B cell (primary cell): Measurements from ENCODE around the gene SIX5. TPM values are rescaled to one million over a fixed set of nuclear protein-coding genes. Genes with fewer than 3 reads are reported as not detected.

ENCODE experiments used
- ATAC-seq: fragments of 200-7000 bp; cut with Tn5 transposase; one replicate; pipeline ENCODE4 v1.10.0; 2021; ENCODE audit warnings: low read depth, mild to moderate bottlenecking, moderate number of reproducible peaks, moderate library complexity
- CTCF ChIA-PET: fragments of 350-600 bp; sonication (Branson Sonifier 250); formaldehyde crosslinking; loops from one replicate; lab custom pipeline; 2021; ENCODE audit warnings: antibody characterized with exemption, inconsistent platforms; lab: Charles Lee
- POLR2A ChIA-PET: fragments of 350-600 bp; sonication (Branson Sonifier 250); formaldehyde crosslinking; loops from one replicate; lab custom pipeline; 2021; ENCODE audit warnings: antibody characterized with exemption; lab: Charles Lee
- DNase-seq: peaks from one replicate; pipeline ENCODE4 v3.0.0; 2013
- H2AFZ ChIP-seq: 2 replicates; pipeline ENCODE4 v1.6.1; 2012; ENCODE audit warnings: mild to moderate bottlenecking, low read depth, low read length; ENCODE audit not compliant: insufficient read depth, poor library complexity, severe bottlenecking
- H3K27ac ChIP-seq, 2 donors: 1 replicate in 1 of 2; 2 replicates in 1 of 2; pipeline ENCODE4 v1.5.1; 2012 to 2013; ENCODE audit warnings: low read length in 2 of 2, mild to moderate bottlenecking in 2 of 2, moderate library complexity in 1 of 2
- H3K27me3 ChIP-seq, 4 experiments: fragments of 200-600 bp in 1 of 4; sonication (generic) in 1 of 4; replicated peaks in 1 of 4; 1 replicate in 2 of 4; 2 replicates in 2 of 4; pipeline versions ENCODE4 v1.6.1 to v1.7.0; 2013 to 2016; ENCODE audit warnings: low read length in 3 of 4, mild to moderate bottlenecking in 2 of 4, mixed read lengths in 1 of 4, moderate library complexity in 1 of 4; ENCODE audit not compliant: insufficient read depth in 4 of 4, control insufficient read depth in 3 of 4; ENCODE audit errors: control extremely low read depth in 1 of 4
- H3K36me3 ChIP-seq, 2 experiments: replicated peaks in 1 of 2; 1 replicate in 1 of 2; 2 replicates in 1 of 2; pipeline versions ENCODE4 v1.6.1 to v1.7.1; 2013; ENCODE audit warnings: low read length in 1 of 2; ENCODE audit not compliant: insufficient read depth in 2 of 2, control insufficient read depth in 1 of 2; ENCODE audit errors: control extremely low read depth in 1 of 2, extremely low read depth in 1 of 2
- H3K4me1 ChIP-seq, 2 donors: fragments of 200-600 bp in 1 of 2; sonication (generic) in 1 of 2; 1 replicate in 1 of 2; 2 replicates in 1 of 2; pipeline versions ENCODE4 v1.5.1 to v1.6.1; 2013 to 2017; ENCODE audit warnings: low read length in 2 of 2; ENCODE audit not compliant: control insufficient read depth in 2 of 2, insufficient read depth in 2 of 2
- H3K4me2 ChIP-seq: replicated peaks from 2 replicates; pipeline ENCODE3; 2012; ENCODE audit warnings: mild to moderate bottlenecking, low read depth, low read length; ENCODE audit not compliant: poor library complexity, severe bottlenecking
- H3K4me3 ChIP-seq, 5 experiments: fragments of 200-600 bp in 1 of 5; sonication (generic) in 1 of 5; 1 replicate in 3 of 5; 2 replicates in 2 of 5; pipeline versions ENCODE4 v1.5.1 to v1.7.0; 2011 to 2016; ENCODE audit warnings: low read length in 4 of 5, mild to moderate bottlenecking in 4 of 5, low read depth in 2 of 5, control low read depth in 1 of 5, moderate library complexity in 1 of 5; ENCODE audit not compliant: insufficient read depth in 1 of 5; ENCODE audit errors: control extremely low read depth in 1 of 5, extremely low read depth in 1 of 5
- H3K79me2 ChIP-seq: fragments of 200-600 bp; sonication (generic); one replicate; pipeline ENCODE4 v1.6.0; 2016; ENCODE audit warnings: low read length; ENCODE audit not compliant: control insufficient read depth, insufficient read depth
- H3K9ac ChIP-seq: fragments of 200-600 bp; sonication (generic); 2 replicates; pipeline ENCODE4 v1.6.1; 2017; ENCODE audit warnings: mild to moderate bottlenecking, low read length, moderate library complexity
- H3K9me3 ChIP-seq, 3 donors: one replicate each; pipeline versions ENCODE4 v1.6.1 to v1.7.1; 2013; ENCODE audit warnings: low read length in 2 of 3; ENCODE audit not compliant: control insufficient read depth in 2 of 3, insufficient read depth in 1 of 3; ENCODE audit errors: control extremely low read depth in 1 of 3
- H4K20me1 ChIP-seq: 2 replicates; pipeline ENCODE4 v1.6.0; 2012; ENCODE audit warnings: mild to moderate bottlenecking, low read length; ENCODE audit not compliant: insufficient read depth, control insufficient read depth, poor library complexity, severe bottlenecking
- H3K27ac Mint-ChIP-seq: one replicate; pipeline ENCODE4 v1.8.0; 2021; ENCODE audit warnings: mixed read lengths
- H3K27me3 Mint-ChIP-seq: one replicate; pipeline ENCODE4 v1.8.0; 2021; ENCODE audit warnings: mixed read lengths
- H3K4me1 Mint-ChIP-seq: one replicate; pipeline ENCODE4 v1.8.0; 2021; ENCODE audit warnings: mixed read lengths
- H3K4me3 Mint-ChIP-seq: one replicate; pipeline ENCODE4 v1.8.0; 2021; ENCODE audit warnings: mixed read lengths
- H3K9me3 Mint-ChIP-seq: one replicate; pipeline ENCODE4 v1.8.0; 2022; ENCODE audit warnings: mixed read lengths; ENCODE audit not compliant: insufficient read depth
- CTCF ChIP-seq: fragments of 200-600 bp; IDR thresholded peaks from one replicate; pipeline ENCODE4 v1.8.0; 2022; ENCODE audit warnings: antibody characterized with exemption, mild to moderate bottlenecking
- EZH2 ChIP-seq: IDR thresholded peaks from 2 replicates; pipeline ENCODE4 v1.6.1; 2012; ENCODE audit warnings: borderline replicate concordance, low read depth, mild to moderate bottlenecking, moderate library complexity, low read length; ENCODE audit not compliant: insufficient read depth, poor library complexity, severe bottlenecking
- WGBS: methylation state at CpG from one replicate; pipeline ENCODE4 v1.1.5; 2013; ENCODE audit warnings: missing lambda C conversion rate; ENCODE audit not compliant: insufficient coverage; 5-methylcytosine and 5-hydroxymethylcytosine counted together
- intact Hi-C: fragments of 100-400 bp; cut with micrococcal nuclease; formaldehyde crosslinking; loops from one replicate; pipeline ENCODE4 v1.10.0; 2022
- polyA plus RNA-seq: library from polyadenylated mRNA; depleted of rRNA; stranded (reverse); fragments of >200 nt; gene quantifications from 2 replicates; pipeline ENCODE4 v1.2.3, GENCODE V29; 2012
- total RNA-seq, 2 donors: library from RNA; stranded (reverse); fragments of 120-200 nt in 1 of 2; gene quantifications; 1 replicate in 1 of 2; 2 replicates in 1 of 2; pipeline versions ENCODE4 v1.2.3 to v1.2.4, GENCODE V29; 2013 to 2022

SIX5 gene
- total and polyA plus RNA-seq, 2 donors (not counting 1 experiment from before 2014, with no cell fraction given) = 1.4 to 2.1 TPM

- TF ChIP-seq EZH2 = no peak
- no peak for TF ChIP-seq CTCF
- H3K4me1 Mint-ChIP-seq = peaks cover 30% of the 10 kb centered on the region
- no peak overlapping the region for H2AFZ ChIP-seq
These were observed 24.1 kb upstream of the SIX5 start for GRCh38 chr19:45793178-45793564.

More at GRCh38 chr19:45793178-45793564, 24.1 kb upstream of the SIX5 start:
- H3K27me3 Mint-ChIP-seq = peaks cover 8% of the 10 kb centered on the region
- H3K9me3 Mint-ChIP-seq = no peaks in the 10 kb centered on the region
- Histone ChIP-seq H3K4me1 (peaks cover 24 to 29% of the 10 kb centered on the region in 2 donors), H3K4me2 (peak overlapping the region; percentile 95), H4K20me1 (peaks cover 30% of the 10 kb centered on the region), H3K36me3 (peaks cover 0 to 13% of the 10 kb centered on the region in 2 experiments), H3K4me3 (peak overlapping the region in 4 of 5 experiments; percentile 5 to 73 (median 52)), H3K27ac (peak overlapping the region; percentile 22 to 76), H3K9ac (peak overlapping the region; percentile 26), H3K79me2 (peaks cover 28% of the 10 kb centered on the region), H3K9me3 (no peaks in the 10 kb centered on the region), H3K27me3 (no peaks in the 10 kb centered on the region)
- H3K4me3 Mint-ChIP-seq = peak overlapping the region; percentile 93
- 38% methylated on average over 3 of the region's 3 CpGs for WGBS
- peak overlapping the region; percentile 92 for H3K27ac Mint-ChIP-seq
- POLR2A ChIA-PET = interaction anchor here (1.0 to 1.7 kb wide), 2 partner anchors 23 to 101 kb away, joined by 4 to 18 read pairs; partner anchors contain the start of genes QPCTL, SIX5 and SNRPD2
- no peak for DNase-seq
- no peak for ATAC-seq
- intact Hi-C loops = loop anchor here (1.0 to 10.0 kb wide), 8 partner anchors 14 to 286 kb away; partner anchors contain the start of genes CCDC61, FBXO46, OPA3 and SIX5
- CTCF ChIA-PET = interaction anchor here (1.0 to 2.0 kb wide), 6 partner anchors 9 to 100 kb away, joined by 3 to 9 read pairs (median 8); partner anchors contain the start of genes QPCTL and SIX5
